Gastrocnemius medialis (tissue), 4 donors: ENCODE data around the gene OPCML. TPM values are rescaled to one million over a fixed set of nuclear protein-coding genes. Genes with fewer than 3 reads are reported as not detected.

ENCODE experiments used
- ATAC-seq, 2 donors: fragments of 150-250 bp; one replicate each; pipeline ENCODE4 v1.9.1; 2016
- DNase-seq, 2 donors: peaks; one replicate each; pipeline ENCODE4 v3.0.0-alpha.2; 2019
- H3K27ac ChIP-seq, 4 donors: fragments of 200-600 bp; sonication (generic); 1 replicate in 1 of 4; 2 replicates in 3 of 4; pipeline ENCODE4 v1.5.1; 2016 to 2018; ENCODE audit warnings: mild to moderate bottlenecking in 2 of 4, moderate library complexity in 1 of 4
- H3K27me3 ChIP-seq, 3 donors: fragments of 200-600 bp; sonication (generic) in 2 of 3; 1 replicate in 1 of 3; 2 replicates in 2 of 3; pipeline versions ENCODE4 v1.5.1 to v1.6.0; 2016 to 2019; ENCODE audit warnings: mild to moderate bottlenecking in 1 of 3, moderate library complexity in 1 of 3
- H3K36me3 ChIP-seq, 2 donors: fragments of 200-600 bp; sonication (generic) in 1 of 2; one replicate each; pipeline ENCODE4 v1.5.1; 2017 to 2018
- H3K4me1 ChIP-seq, 2 donors: fragments of 200-600 bp; sonication (generic) in 1 of 2; one replicate each; pipeline ENCODE4 v1.5.1; 2016 to 2017; ENCODE audit warnings: mild to moderate bottlenecking in 2 of 2
- H3K4me3 ChIP-seq, 4 donors: fragments of 200-600 bp; sonication (generic) in 3 of 4; 1 replicate in 1 of 4; 2 replicates in 3 of 4; pipeline ENCODE4 v1.5.1; 2016 to 2019; ENCODE audit warnings: mild to moderate bottlenecking in 2 of 4
- H3K9me3 ChIP-seq, 3 donors: fragments of 200-600 bp; sonication (generic) in 2 of 3; 1 replicate in 1 of 3; 2 replicates in 2 of 3; pipeline ENCODE4 v1.5.1; 2016 to 2019
- CTCF ChIP-seq, 5 experiments: fragments of 450-650 bp in 3 of 5; fragments of 200-600 bp in 2 of 5; sonication (generic) in 2 of 5; IDR thresholded peaks in 4 of 5; conservative IDR thresholded peaks in 1 of 5; 1 replicate in 4 of 5; 2 replicates in 1 of 5; pipeline ENCODE4 v1.5.1; 2016 to 2019; ENCODE audit warnings: antibody characterized with exemption in 5 of 5, mild to moderate bottlenecking in 3 of 5, moderate library complexity in 3 of 5
- POLR2A ChIP-seq, 2 donors: fragments of 450-650 bp; IDR thresholded peaks; one replicate each; pipeline ENCODE4 v1.6.1; 2017; ENCODE audit warnings: antibody characterized with exemption in 2 of 2, mild to moderate bottlenecking in 2 of 2, moderate library complexity in 2 of 2
- in situ Hi-C, 4 donors: fragments of 200-750 bp; cut with MboI; loops; one replicate each; pipeline versions ENCODE4 v1.15.0 to v1.8.0; 2017; ENCODE audit warnings: low sequenced_read_pairs in 4 of 4
- intact Hi-C: fragments of 100-400 bp; cut with DNase I; formaldehyde crosslinking; loops from one replicate; pipeline ENCODE4 v1.15.1; 2023; ENCODE audit warnings: low total_unique reads
- total RNA-seq, 4 donors: library from RNA; depleted of rRNA; stranded (reverse); fragments of >200 nt; gene quantifications; one replicate each; pipeline versions ENCODE4 v1.1.0 to v1.2.3, GENCODE V29; 2016

Gene OPCML
- total RNA-seq, 4 donors from 2014 or later, result not detected

- TF ChIP-seq CTCF (IDR thresholded peaks at IDR 0.05 in 4 of 5, conservative IDR thresholded peaks at IDR 0.05 in 1 of 5) (no peak), POLR2A (IDR thresholded peaks at IDR 0.05) (no peak)
- no peak for ATAC-seq
- H3K36me3 ChIP-seq, result no peaks in the 10 kb centered on the region
- in situ Hi-C loops, result no loop called here
- no peak for DNase-seq
- no peaks in the 10 kb centered on the region for H3K9me3 ChIP-seq
- H3K27me3 ChIP-seq, result peaks cover 0 to 3% (median 0%) of the 10 kb centered on the region in 3 donors
- intact Hi-C loops, result no loop called here
- H3K4me3 ChIP-seq, result no peak overlapping the region
- no peak overlapping the region for H3K27ac ChIP-seq
- H3K4me1 ChIP-seq, result no peaks in the 10 kb centered on the region
Measured at GRCh38 chr11:133021553-133021952, 510.7 kb downstream of the OPCML start.

GRCh38 chr11:133020372-133020714 is 512.0 kb downstream of the OPCML start:
- Histone ChIP-seq H3K4me1 (no peaks in the 10 kb centered on the region), H3K4me3 (no peak overlapping the region), H3K36me3 (no peaks in the 10 kb centered on the region), H3K27me3 (no peaks in the 10 kb centered on the region), H3K27ac (no peak overlapping the region), H3K9me3 (no peaks in the 10 kb centered on the region)
- intact Hi-C loops (no loop called here), in situ Hi-C loops (no loop called here)
- TF ChIP-seq CTCF (IDR thresholded peaks at IDR 0.05 in 4 of 5, conservative IDR thresholded peaks at IDR 0.05 in 1 of 5), result no peak
- TF ChIP-seq POLR2A (IDR thresholded peaks at IDR 0.05), result no peak
- DNase-seq, result no peak
- ATAC-seq, result no peak

GRCh38 chr11:133019545-133020371 is 512.5 kb downstream of the OPCML start:
- DNase-seq (no peak), ATAC-seq (no peak)
- TF ChIP-seq CTCF (IDR thresholded peaks at IDR 0.05 in 4 of 5, conservative IDR thresholded peaks at IDR 0.05 in 1 of 5) (no peak), POLR2A (IDR thresholded peaks at IDR 0.05) (no peak)
- no peak overlapping the region for H3K27ac ChIP-seq
- intact Hi-C loops (no loop called here), in situ Hi-C loops (no loop called here)
- H3K9me3 ChIP-seq, result no peaks in the 10 kb centered on the region
- no peaks in the 10 kb centered on the region for H3K27me3 ChIP-seq
- H3K4me1 ChIP-seq, result no peaks in the 10 kb centered on the region
- H3K4me3 ChIP-seq, result no peak overlapping the region
- no peaks in the 10 kb centered on the region for H3K36me3 ChIP-seq

DNA sequence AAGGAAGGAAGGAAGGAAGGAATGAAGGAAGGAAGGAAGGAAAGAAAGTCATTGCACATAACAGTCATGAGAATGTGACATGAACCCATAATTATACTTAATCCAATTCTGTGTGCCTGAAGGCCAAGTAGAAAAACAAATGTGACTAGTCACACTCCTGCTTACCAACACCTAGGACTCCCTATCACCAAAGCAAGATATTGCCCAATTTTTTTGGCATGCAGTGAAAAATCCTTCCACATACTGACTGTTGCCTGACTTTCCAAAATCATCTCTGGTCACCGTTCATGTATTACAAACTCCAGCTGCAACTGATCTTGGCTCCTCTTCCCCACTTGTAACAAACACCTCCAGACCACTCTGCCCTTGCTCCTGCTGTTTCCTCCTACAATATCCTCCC is 516.8 kb downstream of the OPCML start:
- no peaks in the 10 kb centered on the region for H3K9me3 ChIP-seq
- no peak overlapping the region for H3K27ac ChIP-seq
- DNase-seq (no peak), ATAC-seq (no peak)
- no peaks in the 10 kb centered on the region for H3K4me1 ChIP-seq
- TF ChIP-seq POLR2A (IDR thresholded peaks at IDR 0.05) (no peak), CTCF (IDR thresholded peaks at IDR 0.05 in 4 of 5, conservative IDR thresholded peaks at IDR 0.05 in 1 of 5) (no peak)
- intact Hi-C loops (no loop called here), in situ Hi-C loops (no loop called here)
- no peak overlapping the region for H3K4me3 ChIP-seq
- H3K36me3 ChIP-seq, result no peaks in the 10 kb centered on the region
- no peaks in the 10 kb centered on the region for H3K27me3 ChIP-seq

DNA sequence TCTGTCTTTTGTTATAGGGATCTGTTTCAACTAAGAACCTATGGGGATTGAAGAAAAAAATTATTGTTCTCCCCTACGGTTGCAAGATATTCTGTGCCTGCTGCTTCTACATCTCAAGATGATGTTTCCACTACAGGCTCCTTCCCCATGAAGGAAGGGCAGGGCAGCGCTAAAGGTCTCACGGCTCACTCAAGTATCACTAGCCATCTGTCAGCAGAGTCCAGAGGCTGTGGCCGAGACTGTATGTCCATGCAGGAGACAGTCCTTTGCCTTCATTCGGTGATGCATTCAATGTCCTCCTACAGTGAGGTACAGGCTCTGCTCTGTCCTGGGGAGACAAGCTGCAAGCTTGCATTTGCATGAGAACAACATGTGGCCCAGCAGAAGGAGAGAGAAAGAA is 518.0 kb downstream of the OPCML start:
- Histone ChIP-seq H3K4me1 (no peaks in the 10 kb centered on the region), H3K27me3 (no peaks in the 10 kb centered on the region), H3K9me3 (no peaks in the 10 kb centered on the region), H3K36me3 (no peaks in the 10 kb centered on the region), H3K4me3 (no peak overlapping the region), H3K27ac (no peak overlapping the region)
- intact Hi-C loops (no loop called here), in situ Hi-C loops (no loop called here)
- TF ChIP-seq CTCF (IDR thresholded peaks at IDR 0.05 in 4 of 5, conservative IDR thresholded peaks at IDR 0.05 in 1 of 5) (no peak), POLR2A (IDR thresholded peaks at IDR 0.05) (no peak)
- DNase-seq, result no peak
- no peak for ATAC-seq
